Activated T-cell treated with anti-CD3 and anti-CD28 coated beads, Interleukin-2, amount 50 U/mL, for 24 hours (primary cell): Measurements from ENCODE around the gene CA4.
"Not testable (repeated sequence)": the region's sequence is repeated elsewhere in the genome, so short reads cannot be mapped to it uniquely, and the experiment has no call there.

Source experiments
- DNase-seq: peaks from one replicate; pipeline ENCODE4 v3.0.0-alpha.2; 2020
- H3K27ac Mint-ChIP-seq: 2 replicates; pipeline ENCODE4 v1.8.0; 2020; ENCODE audit warnings: mild to moderate bottlenecking, mixed read lengths
- H3K27me3 Mint-ChIP-seq: 2 replicates; pipeline ENCODE4 v1.8.0; 2020; ENCODE audit warnings: mixed read lengths
- H3K36me3 Mint-ChIP-seq: 2 replicates; pipeline ENCODE4 v1.8.0; 2020; ENCODE audit warnings: low read depth, mixed read lengths
- H3K4me1 Mint-ChIP-seq: 2 replicates; pipeline ENCODE4 v1.8.0; 2020; ENCODE audit warnings: low read depth, mixed read lengths
- H3K4me3 Mint-ChIP-seq: 2 replicates; pipeline ENCODE4 v1.8.0; 2020; ENCODE audit warnings: mild to moderate bottlenecking, moderate library complexity, mixed read lengths
- H3K9me3 Mint-ChIP-seq: 2 replicates; pipeline ENCODE4 v1.8.0; 2020; ENCODE audit warnings: mixed read lengths

The CA4 gene

DNA sequence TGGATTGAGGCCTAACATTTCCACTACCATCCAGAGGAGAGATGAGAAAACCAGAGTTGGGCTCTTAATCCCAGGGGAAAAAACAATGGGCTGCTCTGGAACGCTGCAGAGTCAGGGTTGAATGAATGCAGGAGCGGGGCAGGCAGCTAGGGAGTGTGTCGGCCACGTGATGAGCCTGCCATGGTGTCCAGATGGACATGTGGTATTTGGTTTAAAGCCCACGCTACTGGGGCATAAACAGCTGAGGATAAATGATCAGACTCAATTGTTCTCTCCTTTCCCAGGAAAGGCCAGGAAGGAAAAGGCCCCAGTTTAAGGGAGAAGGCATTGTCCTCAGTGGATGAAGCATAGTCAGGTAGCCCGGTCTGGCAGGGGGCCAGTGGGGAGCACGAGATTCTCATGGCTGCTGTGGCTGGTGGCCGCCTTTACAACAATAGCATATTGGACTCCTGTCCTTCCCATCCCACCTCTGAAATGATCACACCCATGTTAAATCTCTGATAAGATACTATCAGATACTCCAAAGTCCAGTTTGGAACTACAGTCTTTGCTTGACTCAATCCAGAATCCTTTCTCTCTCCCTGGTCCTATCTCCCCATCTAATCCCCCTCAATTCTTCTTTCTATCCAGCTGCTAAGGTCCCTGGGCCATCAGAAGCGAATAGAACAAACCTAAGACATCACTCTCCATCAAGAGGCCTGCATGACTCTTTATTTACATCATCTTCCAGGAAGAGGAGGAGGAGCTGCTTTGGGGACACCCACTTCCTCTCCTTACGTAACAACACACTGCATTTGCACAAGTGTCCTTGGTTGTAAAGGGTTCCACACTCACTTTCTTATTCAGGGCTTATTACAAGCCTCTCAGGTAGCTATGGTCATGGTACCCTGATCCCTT lies 20.4 kb downstream of the CA4 start:
- peak overlapping the region; percentile 34 for H3K27ac Mint-ChIP-seq
- H3K27me3 Mint-ChIP-seq: no peaks in the 10 kb centered on the region
- no peak overlapping the region for H3K4me3 Mint-ChIP-seq

DNA sequence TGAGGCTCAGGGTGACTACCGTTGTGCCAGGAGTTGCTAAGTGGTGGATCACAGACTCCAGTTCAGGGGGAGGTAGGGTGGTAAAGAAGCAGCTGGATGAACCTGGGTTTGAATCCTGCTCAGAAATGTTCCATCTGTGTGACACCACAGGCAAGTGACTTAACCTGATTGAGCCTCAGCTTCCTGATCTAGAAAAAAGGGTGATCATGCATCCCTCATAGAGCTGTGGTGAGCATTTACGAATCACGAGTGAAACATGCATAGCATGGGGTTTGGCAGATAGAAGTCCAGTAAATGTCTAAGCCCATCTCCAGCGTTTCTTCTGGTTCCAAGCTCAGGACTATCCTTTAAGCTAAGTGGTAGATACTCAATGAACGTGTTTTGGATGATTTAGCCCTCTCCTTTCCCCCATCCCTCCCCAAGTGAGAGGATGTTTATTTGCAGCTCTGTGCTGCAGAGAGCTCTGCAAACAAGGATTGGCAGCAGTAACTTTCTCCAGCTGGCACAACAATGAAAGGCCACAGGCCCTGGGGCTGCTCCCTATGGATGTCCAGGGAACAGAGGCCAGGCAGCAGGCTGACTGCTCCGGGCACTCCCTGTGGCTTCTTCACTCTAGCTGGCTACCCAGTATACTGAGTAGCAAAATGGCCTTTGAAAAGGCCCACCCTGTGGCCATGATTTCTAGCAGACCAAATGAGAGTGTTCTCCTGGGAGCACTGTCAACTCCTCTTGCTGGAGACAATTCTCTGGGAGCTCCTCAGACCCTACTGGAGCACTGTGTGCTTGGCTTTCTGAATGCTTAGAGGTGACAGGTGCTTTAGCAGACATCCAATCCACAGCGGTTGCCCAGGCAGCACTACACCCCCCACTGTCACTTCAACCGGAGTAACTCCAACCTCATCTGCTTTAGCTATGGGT lies 21.3 kb downstream of the CA4 start:
- Mint-ChIP-seq H3K4me1 (peaks cover 24% of the 10 kb centered on the region), H3K27ac (no peak overlapping the region), H3K4me3 (no peak overlapping the region), H3K9me3 (no peaks in the 10 kb centered on the region), H3K36me3 (peaks cover 2% of the 10 kb centered on the region), H3K27me3 (no peaks in the 10 kb centered on the region)
- DNase-seq: no peak

More for the DNA sequence above, 20.4 kb downstream of the CA4 start:
- no peaks in the 10 kb centered on the region for H3K36me3 Mint-ChIP-seq
- no peak for DNase-seq
- H3K4me1 Mint-ChIP-seq: peaks cover 31% of the 10 kb centered on the region
- no peaks in the 10 kb centered on the region for H3K9me3 Mint-ChIP-seq

DNA sequence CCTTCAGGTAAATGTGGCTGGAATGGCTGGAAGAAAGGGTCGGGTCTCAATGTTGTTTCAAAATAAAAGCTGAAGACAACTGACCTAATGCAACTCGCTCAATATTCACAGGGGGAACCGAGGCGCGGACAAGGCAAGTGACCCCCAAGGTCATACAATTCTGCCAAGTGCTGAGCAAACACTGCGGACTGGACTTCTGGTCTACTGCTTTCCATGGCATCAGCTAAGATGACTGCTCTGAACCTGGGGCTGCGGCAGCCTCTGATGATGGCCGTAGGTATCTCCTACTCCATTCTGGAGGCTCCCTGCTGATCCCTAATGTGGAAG lies 21.9 kb downstream of the CA4 start:
- Mint-ChIP-seq H3K4me3 (no peak overlapping the region), H3K9me3 (no peaks in the 10 kb centered on the region), H3K36me3 (peaks cover 7% of the 10 kb centered on the region)

DNA sequence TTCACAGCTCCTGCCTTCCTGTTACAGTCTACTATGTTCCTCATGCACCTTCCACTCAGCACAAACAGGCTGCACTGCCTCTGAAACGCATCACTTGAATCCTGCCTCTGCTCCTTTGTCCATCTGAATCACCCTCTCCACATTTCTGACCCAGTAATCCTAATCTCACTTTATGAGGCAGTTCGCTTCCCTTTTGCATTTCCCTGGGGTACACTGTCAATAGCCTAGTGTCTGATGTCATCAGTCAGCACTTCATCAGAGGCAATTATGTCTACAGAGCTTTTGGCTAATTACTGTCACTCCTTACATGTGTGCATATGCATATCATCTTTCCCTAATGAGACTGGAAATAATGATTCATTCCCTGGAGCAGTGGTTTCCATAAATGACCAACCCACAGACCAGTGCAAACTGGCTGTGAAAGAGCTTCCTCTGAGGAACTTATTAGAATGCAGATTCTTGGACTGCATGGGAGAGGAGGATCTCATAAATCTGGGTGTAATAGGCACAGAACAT lies 23.6 kb downstream of the CA4 start:
- Mint-ChIP-seq H3K27me3 (no peaks in the 10 kb centered on the region), H3K27ac (peak overlapping the region; percentile 1), H3K36me3 (peaks cover 13% of the 10 kb centered on the region), H3K9me3 (no peaks in the 10 kb centered on the region), H3K4me3 (no peak overlapping the region), H3K4me1 (peaks cover 22% of the 10 kb centered on the region)
- no peak for DNase-seq

More for the DNA sequence above, 21.9 kb downstream of the CA4 start:
- Mint-ChIP-seq H3K27me3 (no peaks in the 10 kb centered on the region), H3K27ac (no peak overlapping the region), H3K4me1 (peaks cover 22% of the 10 kb centered on the region)
- no peak for DNase-seq

DNA sequence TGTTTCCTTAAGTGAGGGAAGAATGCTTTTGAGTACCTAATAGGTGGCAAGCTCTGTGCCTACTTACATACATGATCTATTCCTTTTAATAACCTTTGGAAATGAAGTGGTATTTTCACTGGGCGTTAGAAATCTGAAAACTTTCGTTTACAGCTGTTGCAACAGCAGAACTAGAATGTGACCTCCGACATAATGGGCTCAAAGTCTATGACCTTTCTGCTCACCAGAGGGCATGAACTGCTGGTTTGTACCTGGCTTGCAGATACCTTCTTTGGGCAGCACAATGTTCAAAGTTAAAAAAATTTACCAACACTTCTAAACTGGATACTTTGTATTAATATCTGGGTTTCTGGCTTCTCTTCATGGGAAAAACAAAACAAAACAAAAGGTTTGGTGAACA lies 24.3 kb downstream of the CA4 start:
- Mint-ChIP-seq H3K36me3 (peaks cover 19% of the 10 kb centered on the region), H3K27me3 (no peaks in the 10 kb centered on the region), H3K27ac (no peak overlapping the region), H3K4me1 (peaks cover 22% of the 10 kb centered on the region), H3K9me3 (no peaks in the 10 kb centered on the region), H3K4me3 (no peak overlapping the region)
- DNase-seq: no peak

DNA sequence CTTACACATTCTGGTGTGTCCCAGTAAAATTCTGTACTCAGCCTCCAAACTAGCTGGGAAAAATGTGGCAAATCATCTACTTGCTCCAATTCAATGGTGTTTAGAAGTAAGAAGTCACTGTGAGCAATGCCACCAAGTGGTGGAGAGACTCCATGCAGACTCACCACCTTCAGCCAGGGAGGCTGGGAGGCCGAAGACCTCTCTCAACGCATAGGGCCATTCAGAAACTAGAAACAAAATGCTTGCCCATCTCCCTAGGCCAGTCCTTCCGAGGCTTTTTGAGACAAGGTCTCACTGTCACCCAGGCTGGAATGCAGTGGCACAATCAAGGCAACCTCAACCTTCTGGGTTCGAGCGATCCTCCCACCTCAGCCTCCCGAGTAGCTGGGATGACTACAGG lies 25.0 kb downstream of the CA4 start:
- H3K9me3 Mint-ChIP-seq, H3K27ac Mint-ChIP-seq: not testable (repeated sequence)
- H3K4me1 Mint-ChIP-seq: peaks cover 20% of the 10 kb centered on the region

DNA sequence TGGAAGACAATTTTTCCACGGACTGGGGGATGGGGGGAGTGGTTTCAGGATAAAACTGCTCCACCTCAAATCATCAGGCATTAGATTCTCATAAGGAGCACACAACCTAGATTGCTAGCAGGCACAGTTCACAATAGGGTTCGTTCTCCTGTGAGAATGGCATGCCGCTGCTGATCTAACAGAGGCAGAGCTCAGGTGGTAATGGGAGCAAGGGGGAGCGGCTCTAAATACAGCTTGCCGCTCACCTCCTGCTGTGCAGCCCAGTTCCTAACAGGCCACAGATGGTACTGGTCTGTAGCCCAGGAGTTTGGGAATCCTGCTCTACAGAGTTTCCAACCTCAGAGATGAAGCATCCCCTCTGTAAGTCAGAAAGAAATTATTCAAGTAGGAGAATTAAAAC lies 27.0 kb downstream of the CA4 start:
- not testable (repeated sequence) for H3K27me3 Mint-ChIP-seq, H3K4me3 Mint-ChIP-seq, H3K27ac Mint-ChIP-seq, H3K9me3 Mint-ChIP-seq, H3K4me1 Mint-ChIP-seq, DNase-seq
- H3K36me3 Mint-ChIP-seq: peaks cover 40% of the 10 kb centered on the region

More for the DNA sequence above, 25.0 kb downstream of the CA4 start:
- H3K27me3 Mint-ChIP-seq, DNase-seq, H3K4me3 Mint-ChIP-seq: not testable (repeated sequence)
- peaks cover 23% of the 10 kb centered on the region for H3K36me3 Mint-ChIP-seq

DNA sequence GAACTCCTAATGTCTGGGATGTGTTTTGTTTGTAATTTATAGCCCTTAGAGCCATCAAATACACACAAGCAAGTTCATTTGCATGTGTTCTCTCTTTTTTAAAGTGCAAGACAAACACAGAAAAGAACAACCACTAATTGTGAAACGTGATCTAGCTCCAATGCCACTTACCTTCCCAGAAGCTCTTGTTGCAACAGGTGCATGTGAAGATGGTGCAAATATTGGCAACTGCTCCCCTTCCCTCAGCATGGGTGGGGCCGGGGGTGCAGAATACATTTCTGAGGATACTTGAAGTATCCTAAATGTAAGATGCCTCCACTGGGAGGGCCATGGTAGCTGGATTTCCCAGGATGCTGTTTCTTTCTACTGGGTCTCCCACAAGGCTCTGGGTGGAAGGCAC lies 28.4 kb downstream of the CA4 start:
- not testable (repeated sequence) for H3K4me3 Mint-ChIP-seq, H3K4me1 Mint-ChIP-seq, H3K27ac Mint-ChIP-seq, DNase-seq, H3K9me3 Mint-ChIP-seq, H3K27me3 Mint-ChIP-seq
- H3K36me3 Mint-ChIP-seq: peaks cover 52% of the 10 kb centered on the region

DNA sequence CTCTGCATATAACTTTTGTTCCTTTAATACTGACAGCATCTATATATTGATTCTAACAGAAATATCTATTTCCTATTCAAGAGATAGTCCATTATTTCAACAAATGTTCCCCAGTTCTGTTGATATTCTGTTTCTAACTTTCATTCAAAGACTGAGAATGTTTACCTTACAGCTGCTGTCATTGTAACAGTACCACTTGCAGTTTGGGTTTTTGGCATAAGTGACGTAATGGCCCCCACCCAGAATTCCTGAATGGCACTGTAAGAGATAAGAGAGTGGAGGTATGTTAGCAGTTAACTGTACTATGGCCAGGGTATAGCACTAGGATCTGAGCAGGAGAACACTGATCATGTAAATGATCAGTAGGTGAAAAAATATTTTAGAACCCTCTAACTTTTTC lies 30.6 kb downstream of the CA4 start:
- not testable (repeated sequence) for H3K9me3 Mint-ChIP-seq, H3K4me1 Mint-ChIP-seq, H3K4me3 Mint-ChIP-seq, DNase-seq, H3K27me3 Mint-ChIP-seq
- peaks cover 69% of the 10 kb centered on the region for H3K36me3 Mint-ChIP-seq
- peak overlapping the region; percentile 44 for H3K27ac Mint-ChIP-seq

DNA sequence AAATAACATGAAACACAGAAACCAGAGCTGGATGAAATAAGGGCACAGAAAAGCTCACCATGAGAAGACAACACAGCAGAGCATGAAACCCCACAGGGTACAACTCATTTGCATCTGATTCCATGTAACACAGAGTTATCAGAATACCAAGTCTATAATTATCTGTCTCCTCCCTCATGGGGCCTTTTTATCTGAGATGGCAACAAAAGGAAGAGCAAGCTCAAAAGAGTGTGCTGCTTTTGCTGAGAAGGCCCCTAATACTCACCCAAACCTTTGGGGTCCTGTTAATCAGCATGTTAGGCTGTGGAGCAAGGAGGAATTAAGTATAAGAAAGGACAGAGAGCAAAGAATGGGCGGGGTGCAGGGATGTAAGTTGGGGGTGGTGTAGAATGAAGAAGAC lies 36.6 kb downstream of the CA4 start:
- not testable (repeated sequence) for H3K27me3 Mint-ChIP-seq, H3K9me3 Mint-ChIP-seq, H3K27ac Mint-ChIP-seq, H3K4me1 Mint-ChIP-seq, DNase-seq, H3K4me3 Mint-ChIP-seq
- H3K36me3 Mint-ChIP-seq: peaks cover 83% of the 10 kb centered on the region

DNA sequence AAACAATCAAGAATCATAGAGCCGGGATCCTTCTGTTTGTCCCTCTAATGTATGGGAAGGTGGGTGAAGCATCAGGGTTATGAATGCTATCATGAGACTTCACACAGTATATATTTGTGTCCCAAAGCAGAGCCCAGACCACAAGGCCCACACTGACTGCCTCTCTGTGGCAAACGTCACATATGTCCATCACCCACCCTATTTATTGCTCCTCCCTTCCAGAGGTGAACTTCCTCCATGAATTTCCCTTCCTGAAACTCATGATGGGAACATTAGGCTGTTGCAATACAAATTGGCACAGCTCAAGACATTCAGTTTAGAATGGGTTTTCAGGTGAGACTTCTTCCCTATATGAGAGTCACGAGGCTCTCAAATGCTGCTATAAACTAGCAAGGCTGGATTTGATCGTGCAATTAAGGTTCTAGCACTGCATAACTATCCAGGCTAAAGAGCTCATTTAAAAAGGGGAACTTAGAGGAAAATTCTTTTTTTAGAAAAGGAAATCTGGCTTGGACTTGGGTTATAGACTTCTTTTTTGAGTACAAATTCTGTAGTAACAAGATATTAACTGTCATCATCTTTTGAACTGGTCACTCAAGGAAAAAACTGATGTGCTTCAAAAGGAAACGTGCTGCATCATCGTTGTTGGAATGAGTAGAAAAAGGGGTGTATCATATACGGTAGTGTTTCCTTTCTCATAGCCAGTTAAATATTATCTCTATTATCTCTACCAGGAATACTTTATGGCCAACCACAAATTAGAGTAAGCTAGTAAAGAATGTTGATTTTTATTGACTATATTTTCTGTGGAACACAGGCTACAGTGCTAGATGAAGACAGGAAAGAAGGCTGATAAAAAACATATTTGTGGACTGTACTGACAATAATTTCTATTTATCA lies 37.3 kb downstream of the CA4 start:
- not testable (repeated sequence) for H3K27me3 Mint-ChIP-seq, DNase-seq, H3K4me1 Mint-ChIP-seq, H3K4me3 Mint-ChIP-seq, H3K27ac Mint-ChIP-seq, H3K9me3 Mint-ChIP-seq
- peaks cover 80% of the 10 kb centered on the region for H3K36me3 Mint-ChIP-seq

DNA sequence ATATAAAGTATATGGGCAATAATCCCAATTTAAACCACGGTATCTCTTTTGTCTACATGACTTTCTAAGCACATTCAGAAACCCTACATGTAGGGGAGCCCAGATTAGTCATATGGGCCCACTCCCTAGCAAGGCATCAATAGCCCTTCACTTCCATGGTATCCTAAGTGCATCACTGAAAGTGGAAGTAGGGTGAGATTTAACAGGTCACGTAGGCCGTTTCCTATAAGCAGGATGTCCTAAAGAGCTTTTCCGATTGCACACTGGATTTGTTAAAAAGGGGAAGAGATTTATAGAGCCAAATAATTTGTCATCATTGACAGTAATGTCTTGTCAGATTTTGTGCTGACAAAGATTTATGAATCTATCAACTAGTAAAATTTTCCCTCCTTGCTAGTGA lies 39.0 kb downstream of the CA4 start:
- DNase-seq: no peak

DNA sequence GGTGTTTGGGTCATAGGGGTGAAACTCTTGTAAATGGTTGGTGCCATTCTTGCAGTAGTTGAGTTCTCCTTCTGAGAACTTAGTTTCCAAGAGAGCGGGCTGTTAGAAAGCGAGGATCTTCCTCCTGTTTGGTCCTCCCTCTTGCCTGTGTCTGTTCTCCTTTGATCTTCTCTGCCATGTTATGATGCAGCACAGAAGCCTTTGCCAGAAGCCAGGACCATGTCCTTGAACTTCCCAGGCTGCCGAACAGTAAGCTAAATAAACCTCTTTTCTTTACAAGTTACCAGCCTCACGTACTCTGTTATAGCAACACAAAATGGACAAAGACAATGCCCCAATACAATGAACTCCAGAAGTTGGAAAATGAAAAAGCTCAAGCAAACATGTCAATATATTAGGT lies 40.3 kb downstream of the CA4 start:
- not testable (repeated sequence) for H3K4me1 Mint-ChIP-seq, H3K4me3 Mint-ChIP-seq, H3K27ac Mint-ChIP-seq, DNase-seq, H3K27me3 Mint-ChIP-seq, H3K9me3 Mint-ChIP-seq
- H3K36me3 Mint-ChIP-seq: peaks cover 83% of the 10 kb centered on the region

More for the DNA sequence above, 39.0 kb downstream of the CA4 start:
- H3K27ac Mint-ChIP-seq: no peak overlapping the region
- H3K4me3 Mint-ChIP-seq: no peak overlapping the region
- H3K4me1 Mint-ChIP-seq: no peaks in the 10 kb centered on the region
- H3K27me3 Mint-ChIP-seq: no peaks in the 10 kb centered on the region
- peaks cover 83% of the 10 kb centered on the region for H3K36me3 Mint-ChIP-seq
- no peaks in the 10 kb centered on the region for H3K9me3 Mint-ChIP-seq

DNA sequence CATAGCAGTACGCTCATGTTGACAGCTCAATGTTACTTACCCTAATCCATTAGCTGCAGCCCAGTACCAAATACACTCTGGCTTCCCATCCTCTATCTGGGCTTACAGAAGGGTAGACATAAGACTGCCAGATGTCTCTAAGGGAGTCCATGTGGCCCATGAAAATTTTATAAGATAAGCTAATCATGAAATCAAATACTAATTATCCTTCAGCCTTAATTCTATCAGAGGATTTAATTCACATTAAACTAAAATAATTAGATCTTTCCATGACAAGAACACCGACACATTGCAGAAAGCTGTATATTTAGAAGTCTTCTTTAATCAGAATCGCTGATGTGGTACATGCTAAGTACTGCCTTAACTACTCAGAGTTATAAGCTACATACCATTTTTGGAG lies 43.3 kb downstream of the CA4 start:
- not testable (repeated sequence) for H3K27ac Mint-ChIP-seq, DNase-seq, H3K27me3 Mint-ChIP-seq, H3K9me3 Mint-ChIP-seq, H3K4me1 Mint-ChIP-seq, H3K4me3 Mint-ChIP-seq
- H3K36me3 Mint-ChIP-seq: peaks cover 79% of the 10 kb centered on the region
